Esophagus squamous epithelium (tissue), 4 donors: ENCODE results near the gene KIAA1217.

Experiments
- POLR2A ChIP-seq, 4 donors: fragments of 450-650 bp; IDR thresholded peaks; one replicate each; pipeline ENCODE4 v1.6.1; 2017; ENCODE audit warnings: antibody characterized with exemption in 4 of 4, mild to moderate bottlenecking in 4 of 4, moderate library complexity in 3 of 4
- TF ChIP-seq, protein P1 (sequence below), 6 experiments: fragments of 450-650 bp in 4 of 6; fragments of 200-600 bp in 2 of 6; sonication (generic) in 2 of 6; IDR thresholded peaks; one replicate each; pipeline ENCODE4 v1.5.1; 2016 to 2019; ENCODE audit warnings: antibody characterized with exemption in 6 of 6, mild to moderate bottlenecking in 4 of 6, moderate library complexity in 4 of 6

DNA sequence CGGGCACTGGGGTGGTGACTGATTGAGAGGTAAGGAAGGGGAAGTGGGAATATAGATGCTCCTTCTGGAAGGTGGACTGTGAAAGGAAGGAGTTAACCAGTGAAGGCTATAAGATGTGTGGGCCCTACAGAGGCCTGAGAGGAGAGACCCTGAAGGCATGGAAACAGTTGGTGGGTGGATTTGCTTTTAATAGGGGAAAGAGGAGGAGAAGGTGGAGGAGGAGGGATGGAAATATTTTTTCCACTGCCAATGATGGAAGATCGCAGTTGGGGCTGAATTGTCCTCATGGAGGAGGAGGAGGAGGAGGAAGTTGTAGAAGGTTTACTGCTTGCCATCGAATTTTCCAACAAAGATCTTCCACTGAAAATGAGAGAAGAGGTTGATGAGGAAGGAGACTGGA lies 80.3 kb downstream of the KIAA1217 start:
- TF ChIP-seq, protein P1, sequence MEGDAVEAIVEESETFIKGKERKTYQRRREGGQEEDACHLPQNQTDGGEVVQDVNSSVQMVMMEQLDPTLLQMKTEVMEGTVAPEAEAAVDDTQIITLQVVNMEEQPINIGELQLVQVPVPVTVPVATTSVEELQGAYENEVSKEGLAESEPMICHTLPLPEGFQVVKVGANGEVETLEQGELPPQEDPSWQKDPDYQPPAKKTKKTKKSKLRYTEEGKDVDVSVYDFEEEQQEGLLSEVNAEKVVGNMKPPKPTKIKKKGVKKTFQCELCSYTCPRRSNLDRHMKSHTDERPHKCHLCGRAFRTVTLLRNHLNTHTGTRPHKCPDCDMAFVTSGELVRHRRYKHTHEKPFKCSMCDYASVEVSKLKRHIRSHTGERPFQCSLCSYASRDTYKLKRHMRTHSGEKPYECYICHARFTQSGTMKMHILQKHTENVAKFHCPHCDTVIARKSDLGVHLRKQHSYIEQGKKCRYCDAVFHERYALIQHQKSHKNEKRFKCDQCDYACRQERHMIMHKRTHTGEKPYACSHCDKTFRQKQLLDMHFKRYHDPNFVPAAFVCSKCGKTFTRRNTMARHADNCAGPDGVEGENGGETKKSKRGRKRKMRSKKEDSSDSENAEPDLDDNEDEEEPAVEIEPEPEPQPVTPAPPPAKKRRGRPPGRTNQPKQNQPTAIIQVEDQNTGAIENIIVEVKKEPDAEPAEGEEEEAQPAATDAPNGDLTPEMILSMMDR (IDR thresholded peaks at IDR 0.05), result no peak
- TF ChIP-seq POLR2A (IDR thresholded peaks at IDR 0.05), result no peak
